H1 (cell line): ENCODE results near the gene SOX15. TPM values are rescaled to one million over a fixed set of nuclear protein-coding genes. Genes with fewer than 3 reads are reported as not detected.
"Not testable (repeated sequence)": the region's sequence is repeated elsewhere in the genome, so short reads cannot be mapped to it uniquely, and the experiment has no call there.

Experiments
- CTCF ChIA-PET: fragments of 300-600 bp; sonication (Branson Sonifier 250); formaldehyde crosslinking; loops from one replicate; lab custom pipeline; 2021; ENCODE audit not compliant: partially characterized antibody; lab: Charles Lee
- POLR2A ChIA-PET: fragments of 300-600 bp; sonication (Branson Sonifier 250); formaldehyde crosslinking; loops from one replicate; lab custom pipeline; 2021; ENCODE audit warnings: inconsistent platforms; ENCODE audit not compliant: partially characterized antibody; lab: Charles Lee
- DNase-seq, 2 experiments: peaks; one replicate each; pipeline versions ENCODE4 v3.0.0 to v3.0.0-alpha.2; 2010 to 2022; ENCODE audit warnings: low spot score in 2 of 2, low read depth in 1 of 2, mixed read lengths in 1 of 2
- FAIRE-seq: peaks from 2 replicates; lab custom pipeline; 2011; peaks lifted over from hg19 to GRCh38; lab: Jason Lieb, UNC
- H2AFZ ChIP-seq: 2 replicates; pipeline ENCODE4 v1.8.1; 2012; ENCODE audit warnings: low read length, inconsistent platforms
- H2AK5ac ChIP-seq: 2 replicates; pipeline ENCODE4 v1.6.1; 2013; ENCODE audit warnings: low read depth, low read length
- H2BK120ac ChIP-seq: replicated peaks from 2 replicates; pipeline ENCODE3; 2013; ENCODE audit warnings: low read depth, low read length, inconsistent platforms
- H2BK12ac ChIP-seq: 2 replicates; pipeline ENCODE4 v1.6.1; 2013; ENCODE audit warnings: low read depth, low read length
- H2BK15ac ChIP-seq: 2 replicates; pipeline ENCODE4 v1.6.1; 2013; ENCODE audit warnings: low read length
- H2BK20ac ChIP-seq: 2 replicates; pipeline ENCODE4 v1.6.1; 2013; ENCODE audit warnings: low read length
- H2BK5ac ChIP-seq: 2 replicates; pipeline ENCODE4 v1.6.1; 2013; ENCODE audit warnings: low read depth, low read length
- H3K14ac ChIP-seq: 2 replicates; pipeline ENCODE4 v1.6.1; 2013; ENCODE audit warnings: inconsistent platforms; ENCODE audit not compliant: insufficient read length
- H3K18ac ChIP-seq: 2 replicates; pipeline ENCODE4 v1.6.1; 2013; ENCODE audit warnings: low read length; ENCODE audit errors: extremely low read depth
- H3K23ac ChIP-seq: 2 replicates; pipeline ENCODE4 v1.6.1; 2013; ENCODE audit warnings: inconsistent platforms; ENCODE audit not compliant: insufficient read length
- H3K23me2 ChIP-seq: 2 replicates; pipeline ENCODE4 v1.6.1; 2013; ENCODE audit warnings: low read depth, low read length
- H3K27ac ChIP-seq: 2 replicates; pipeline ENCODE4 v1.6.1; 2011; ENCODE audit warnings: low read depth, low read length, inconsistent platforms
- H3K27me3 ChIP-seq, 4 experiments: replicated peaks in 1 of 4; 1 replicate in 1 of 4; 2 replicates in 3 of 4; pipeline versions ENCODE4 v1.6.1 to v1.8.1; 2011 to 2013; ENCODE audit warnings: low read length in 3 of 4, mild to moderate bottlenecking in 3 of 4, inconsistent platforms in 2 of 4, mixed read lengths in 2 of 4, moderate library complexity in 1 of 4; ENCODE audit not compliant: control insufficient read depth in 3 of 4, insufficient read depth in 3 of 4; ENCODE audit errors: extremely low read depth in 1 of 4
- H3K36me3 ChIP-seq, 4 experiments: 2 replicates each; pipeline versions ENCODE4 v1.6.1 to v1.8.1; 2011 to 2013; ENCODE audit warnings: mild to moderate bottlenecking in 4 of 4, low read length in 3 of 4, moderate library complexity in 2 of 4, control low read depth in 1 of 4, inconsistent platforms in 1 of 4; ENCODE audit not compliant: insufficient read depth in 4 of 4, control insufficient read depth in 2 of 4
- H3K4ac ChIP-seq: replicated peaks from 2 replicates; pipeline ENCODE3; 2013; ENCODE audit warnings: low read length, low read depth, mixed read lengths, inconsistent platforms; ENCODE audit not compliant: insufficient read length
- H3K4me1 ChIP-seq, 4 experiments: replicated peaks in 1 of 4; 1 replicate in 1 of 4; 2 replicates in 3 of 4; pipeline versions ENCODE4 v1.6.1 to v1.8.1; 2011 to 2013; ENCODE audit warnings: low read length in 3 of 4, inconsistent platforms in 2 of 4, mixed read lengths in 1 of 4; ENCODE audit not compliant: insufficient read depth in 4 of 4, control insufficient read depth in 3 of 4
- H3K4me2 ChIP-seq, 2 experiments: 2 replicates each; pipeline versions ENCODE4 v1.6.1 to v1.8.1; 2011 to 2013; ENCODE audit warnings: low read depth in 2 of 2, low read length in 2 of 2, control low read depth in 1 of 2, inconsistent platforms in 1 of 2, mild to moderate bottlenecking in 1 of 2; ENCODE audit not compliant: insufficient read depth in 1 of 2
- H3K4me3 ChIP-seq, 4 experiments: fragments of 200-600, 300-600 bp in 1 of 4; sonication (generic), shearing (Covaris generic), sonication (Bioruptor Twin) in 1 of 4; 2 replicates each; pipeline versions ENCODE4 v1.5.1 to v1.8.1; 2011 to 2016; ENCODE audit warnings: low read length in 4 of 4, low read depth in 3 of 4, control low read depth in 2 of 4, inconsistent platforms in 2 of 4, mild to moderate bottlenecking in 2 of 4, mixed read lengths in 1 of 4, moderate library complexity in 1 of 4; ENCODE audit not compliant: insufficient read depth in 2 of 4; ENCODE audit errors: extremely low read depth in 1 of 4
- H3K56ac ChIP-seq: replicated peaks from 2 replicates; pipeline ENCODE3; 2013; ENCODE audit warnings: low read depth, mild to moderate bottlenecking, mixed read lengths, low read length, inconsistent platforms; ENCODE audit not compliant: insufficient read length
- H3K79me1 ChIP-seq: 2 replicates; pipeline ENCODE4 v1.6.1; 2013; ENCODE audit warnings: low read depth, low read length, control low read depth
- H3K79me2 ChIP-seq, 2 experiments: 2 replicates each; pipeline versions ENCODE4 v1.6.1 to v1.8.1; 2012 to 2013; ENCODE audit warnings: low read length in 2 of 2, mild to moderate bottlenecking in 2 of 2, inconsistent platforms in 1 of 2; ENCODE audit not compliant: insufficient read depth in 2 of 2, control insufficient read depth in 1 of 2
- H3K9ac ChIP-seq, 4 experiments: replicated peaks in 1 of 4; 1 replicate in 1 of 4; 2 replicates in 3 of 4; pipeline versions ENCODE4 v1.6.1 to v1.8.1; 2011 to 2013; ENCODE audit warnings: low read depth in 3 of 4, low read length in 3 of 4, control low read depth in 2 of 4, mild to moderate bottlenecking in 2 of 4, moderate library complexity in 2 of 4, inconsistent platforms in 1 of 4; ENCODE audit errors: extremely low read depth in 1 of 4
- H3K9me3 ChIP-seq, 2 experiments: 2 replicates each; pipeline versions ENCODE4 v1.6.1 to v1.8.1; 2012 to 2013; ENCODE audit warnings: mild to moderate bottlenecking in 2 of 2, moderate library complexity in 2 of 2, control low read depth in 1 of 2, inconsistent platforms in 1 of 2, low read depth in 1 of 2, low read length in 1 of 2, mixed read lengths in 1 of 2; ENCODE audit not compliant: insufficient read depth in 2 of 2
- H4K20me1 ChIP-seq, 2 experiments: replicated peaks in 1 of 2; 2 replicates each; pipeline versions ENCODE3 to v1.8.1; 2011 to 2013; ENCODE audit warnings: inconsistent platforms in 2 of 2, low read length in 2 of 2, mild to moderate bottlenecking in 1 of 2; ENCODE audit not compliant: insufficient read depth in 2 of 2, control insufficient read depth in 1 of 2
- H4K5ac ChIP-seq: 2 replicates; pipeline ENCODE4 v1.6.1; 2013; ENCODE audit warnings: low read length, low read depth, mixed read lengths, inconsistent platforms; ENCODE audit not compliant: insufficient read length
- H4K8ac ChIP-seq: 2 replicates; pipeline ENCODE4 v1.8.0; 2013; ENCODE audit warnings: mild to moderate bottlenecking, moderate library complexity, low read length, inconsistent platforms; ENCODE audit not compliant: insufficient read depth; ENCODE audit errors: extremely low read depth
- H4K91ac ChIP-seq: replicated peaks from 2 replicates; pipeline ENCODE3; 2013; ENCODE audit warnings: low read length, mixed read lengths, inconsistent platforms; ENCODE audit not compliant: insufficient read length
- WGBS, 2 experiments: shearing (Covaris generic) in 1 of 2; methylation state at CpG; one replicate each; pipeline versions ENCODE4 v1.1.6 to v1.1.7; 2013 to 2015; ENCODE audit warnings: low lambda C conversion rate in 2 of 2, mixed read lengths in 2 of 2, inconsistent platforms in 1 of 2, low coverage in 1 of 2, missing lambda C conversion rate in 1 of 2; ENCODE audit not compliant: insufficient replicate concordance in 2 of 2, insufficient coverage in 1 of 2, insufficient read length in 1 of 2; ENCODE audit errors: extremely low coverage in 1 of 2, missing lambda C conversion rate in 1 of 2; 5-methylcytosine and 5-hydroxymethylcytosine counted together
- polyA plus RNA-seq, 7 experiments: library from polyadenylated mRNA; depleted of rRNA in 3 of 7; stranded (reverse) in 5 of 7; unstranded in 2 of 7; fragments of >200 nt in 5 of 7; fragments of 200-250 nt in 2 of 7; gene quantifications; 1 replicate in 5 of 7; 2 replicates in 1 of 7; 4 replicates in 1 of 7; pipeline versions ENCODE4 v1.2.1 to v1.2.3, GENCODE V29; 2011 to 2013; ENCODE audit warnings: missing spikeins in 2 of 7, mixed read lengths in 2 of 7
- total RNA-seq: library from RNA; stranded (reverse); fragmentation: NEBNext Ultra II Directional; extraction: Animal tissue kit (Norgen Biotek cat#: 25700); gene quantifications from 2 replicates; pipeline ENCODE4 v1.2.1, GENCODE V29; 2021

Gene SOX15
- total and polyA plus RNA-seq, 2 of the 8 experiments (the other 6 are each of a cell fraction or from before 2014, with no cell fraction given), result 14.3 to 26.8 TPM

DNA sequence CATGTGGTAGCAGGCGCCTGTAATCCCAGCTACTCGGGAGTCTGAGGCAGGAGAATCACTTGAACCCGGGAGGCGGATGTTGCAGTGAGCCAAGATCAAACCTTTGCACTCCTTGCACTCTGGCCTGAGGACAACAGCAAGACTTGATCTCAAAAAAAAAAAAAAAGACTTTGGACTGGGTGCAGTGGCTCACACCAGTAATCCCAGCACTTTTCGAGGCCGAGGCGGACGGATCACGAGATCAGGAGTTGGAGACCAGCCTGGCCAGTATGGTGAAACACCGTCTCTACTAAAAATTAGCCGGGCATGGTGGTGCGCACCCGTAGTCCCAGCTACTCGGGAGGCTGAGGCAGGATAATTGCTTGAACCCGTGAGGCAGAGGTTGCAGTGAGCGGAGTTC lies 35.9 kb upstream of the SOX15 start:
- ChIA-PET CTCF (interaction anchor here (1.5 to 3.7 kb wide), 2 partner anchors 47 to 62 kb away, joined by 8 to 20 read pairs; partner anchors contain the start of genes TP53 and WRAP53), POLR2A (interaction anchor here (2.7 to 79.4 kb wide), 3 partner anchors 11 to 41 kb away, joined by 15 to 2272 read pairs (median 19); partner anchors contain the start of genes ATP1B2, FXR2, SOX15 and TP53)
- H4K5ac ChIP-seq, DNase-seq, H3K9me3 ChIP-seq, H3K23ac ChIP-seq, H4K20me1 ChIP-seq, H4K91ac ChIP-seq, H4K8ac ChIP-seq, H3K4me1 ChIP-seq, H3K56ac ChIP-seq, H3K79me1 ChIP-seq, FAIRE-seq, H3K4me3 ChIP-seq, H2BK15ac ChIP-seq, H3K79me2 ChIP-seq, H2AK5ac ChIP-seq, H2BK5ac ChIP-seq, H2AFZ ChIP-seq, H3K36me3 ChIP-seq, H3K4me2 ChIP-seq, H3K14ac ChIP-seq, H3K9ac ChIP-seq, H3K27me3 ChIP-seq, H3K18ac ChIP-seq, H2BK12ac ChIP-seq, H3K23me2 ChIP-seq, H3K27ac ChIP-seq, H2BK120ac ChIP-seq, H2BK20ac ChIP-seq, H3K4ac ChIP-seq: not testable (repeated sequence)
- 97% methylated on average over 15 of the region's 16 CpGs; no CpG with 5 or more reads in 1 of the 2 experiments for WGBS, 2 experiments
